GM19438 (cell line): Measurements from ENCODE around the gene MTHFD1L.
A peak's percentile ranks its signal among the peaks of the same experiment; 100 is the strongest.

Source experiments
- ATAC-seq: cut with Tn5 transposase; IDR thresholded peaks from one replicate; pipeline ENCODE4 v1.9.1; 2021; ENCODE audit warnings: low read depth; ENCODE audit not compliant: unreplicated experiment

MTHFD1L gene

DNA sequence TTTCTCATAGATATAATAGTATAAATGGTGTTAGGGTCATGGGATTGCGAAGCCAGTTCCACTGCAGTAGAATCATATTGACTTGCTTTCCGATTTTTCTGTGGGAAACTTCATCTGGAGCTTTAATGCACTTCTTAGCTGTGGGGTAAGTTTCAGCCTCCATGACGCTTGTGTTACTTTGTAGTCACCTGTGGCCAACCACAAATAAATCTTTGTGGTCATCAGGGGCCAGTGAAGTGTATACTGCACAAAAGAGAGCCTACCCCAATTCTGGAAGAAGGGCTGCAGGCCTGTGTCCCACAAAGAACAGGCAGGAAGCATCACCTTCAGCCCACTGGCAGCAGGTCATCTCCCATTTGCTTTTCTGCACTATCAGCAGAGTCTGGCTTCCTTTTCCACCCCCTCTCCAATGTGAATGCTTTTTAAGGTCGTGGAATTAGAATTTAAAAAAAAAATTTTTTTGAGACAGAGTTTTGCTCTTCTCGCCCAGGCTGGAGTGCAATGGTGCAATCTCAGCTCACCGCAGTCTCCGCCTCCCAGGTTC is 32.0 kb downstream of the MTHFD1L start:
- ATAC-seq, result peak; percentile 43

DNA sequence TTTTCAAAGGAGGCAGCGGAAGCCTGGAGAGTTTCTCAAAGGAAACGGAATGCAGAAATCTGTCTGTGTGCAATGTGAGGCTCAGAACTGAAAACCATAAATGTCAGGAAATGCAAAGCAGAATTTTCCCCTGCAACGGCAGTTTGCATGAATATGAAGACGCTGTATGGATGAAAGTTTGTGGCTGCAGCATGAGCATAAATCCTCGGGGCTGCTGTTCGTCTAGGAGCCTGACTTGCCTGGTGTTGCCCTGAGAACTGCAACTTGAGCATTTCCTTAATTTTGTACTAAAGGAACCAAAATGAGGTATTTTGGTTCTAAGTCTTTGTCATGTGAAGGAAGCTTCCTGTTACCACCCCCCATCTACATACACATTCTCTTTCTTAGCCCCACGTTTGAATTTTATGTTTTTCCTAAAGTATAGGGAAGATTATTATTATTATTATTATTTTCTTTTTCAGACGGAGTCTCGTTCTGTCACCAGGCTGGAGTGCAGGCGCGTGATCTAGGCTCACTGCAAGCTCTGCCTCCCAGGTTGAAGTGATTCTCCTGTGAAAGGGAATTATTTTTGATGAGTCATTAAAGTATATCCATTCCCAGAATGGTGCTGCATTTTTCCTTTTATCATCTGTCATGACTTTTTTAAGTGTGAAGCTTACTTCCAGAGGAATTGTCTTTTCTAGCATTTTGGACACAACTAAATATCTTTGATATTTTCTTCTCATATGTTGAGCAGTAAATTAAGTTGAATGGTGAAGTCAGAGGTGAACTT is 33.1 kb downstream of the MTHFD1L start:
- no peak for ATAC-seq

DNA sequence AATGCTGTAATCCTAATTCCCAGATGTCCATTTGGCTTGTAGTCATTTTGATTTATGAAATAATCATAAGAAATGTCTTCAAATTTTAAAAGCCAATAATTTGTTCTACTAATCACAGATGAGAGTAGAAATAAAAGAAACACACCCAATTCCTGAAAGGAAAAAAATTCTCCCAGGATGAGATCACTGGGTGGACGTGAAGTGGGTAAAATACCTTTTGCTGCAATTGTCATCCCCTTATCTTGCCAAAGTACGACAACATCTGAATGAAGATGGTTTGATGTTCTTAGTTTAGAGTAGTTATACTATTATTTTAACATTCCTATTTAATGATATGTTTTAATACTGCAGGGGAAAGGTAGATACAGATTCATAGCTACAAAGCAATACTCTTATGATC is 33.7 kb downstream of the MTHFD1L start:
- no peak for ATAC-seq

DNA sequence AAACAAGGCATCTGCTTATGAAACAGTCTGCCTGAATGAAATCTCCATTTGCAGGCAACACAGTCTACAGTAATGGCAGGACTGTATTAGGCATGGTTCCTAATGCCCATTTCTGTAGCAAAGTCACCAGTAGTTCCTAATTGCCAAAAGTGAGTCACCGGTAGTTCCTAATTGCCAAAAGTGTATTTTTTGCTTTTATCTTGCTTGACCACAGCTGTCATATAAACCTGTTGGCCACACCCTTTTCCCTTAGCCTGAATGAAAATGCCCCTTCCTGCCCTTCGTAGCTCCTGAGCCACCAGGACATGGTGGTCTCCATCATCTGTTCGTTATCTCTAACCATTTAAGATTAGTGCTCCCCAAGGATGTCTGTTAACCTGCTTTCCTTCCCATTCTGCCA is 34.5 kb downstream of the MTHFD1L start:
- ATAC-seq, result no peak

DNA sequence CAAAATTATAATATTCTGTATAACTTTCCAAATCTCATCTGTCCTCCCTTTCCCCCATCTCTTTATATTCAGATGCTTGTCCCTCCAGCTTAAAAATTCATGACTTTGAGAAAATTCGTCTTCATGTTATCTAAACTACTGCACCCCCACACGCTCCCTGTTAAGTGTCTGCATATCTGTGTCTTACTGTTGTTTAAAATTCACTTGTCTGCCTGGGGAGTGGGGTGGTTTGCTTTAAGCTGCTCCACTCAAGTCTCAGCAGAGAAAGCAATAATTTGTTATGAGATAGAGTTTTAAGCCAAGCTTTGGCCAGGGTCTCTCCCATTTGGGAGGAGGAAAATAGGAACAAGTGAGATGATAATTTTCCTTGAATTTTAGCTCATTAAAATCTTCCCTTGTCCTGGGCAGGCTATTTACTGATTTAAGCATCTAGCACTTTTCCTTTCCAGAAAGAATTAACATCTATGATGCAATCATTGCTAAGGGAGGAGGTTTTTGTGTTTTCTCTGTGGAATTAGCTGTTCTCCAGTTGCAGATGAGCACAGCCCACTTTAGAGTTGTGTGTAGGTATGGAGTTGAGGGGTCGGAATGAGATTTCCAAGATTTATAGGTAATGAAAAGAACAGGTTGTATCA is 36.8 kb downstream of the MTHFD1L start:
- no peak for ATAC-seq

DNA sequence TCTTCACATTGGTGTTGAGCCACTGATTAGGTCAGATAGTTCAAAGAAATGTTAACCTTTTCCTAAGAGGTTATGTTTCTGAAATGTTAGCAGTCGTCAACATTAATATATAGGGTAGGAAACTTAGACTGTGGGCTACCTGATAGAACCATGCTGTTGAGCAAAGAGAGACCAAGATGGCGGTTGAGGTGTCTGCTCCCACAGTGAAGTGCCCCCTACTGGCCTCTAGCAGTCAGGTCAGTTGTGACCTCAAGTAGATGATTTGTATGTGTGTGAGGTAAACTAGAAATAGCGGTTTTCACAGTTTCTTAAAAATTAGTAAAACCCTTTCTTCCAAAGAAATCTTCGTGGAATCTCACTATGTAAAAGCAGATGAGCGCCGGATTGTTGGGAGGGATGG is 40.3 kb downstream of the MTHFD1L start:
- ATAC-seq, result no peak

DNA sequence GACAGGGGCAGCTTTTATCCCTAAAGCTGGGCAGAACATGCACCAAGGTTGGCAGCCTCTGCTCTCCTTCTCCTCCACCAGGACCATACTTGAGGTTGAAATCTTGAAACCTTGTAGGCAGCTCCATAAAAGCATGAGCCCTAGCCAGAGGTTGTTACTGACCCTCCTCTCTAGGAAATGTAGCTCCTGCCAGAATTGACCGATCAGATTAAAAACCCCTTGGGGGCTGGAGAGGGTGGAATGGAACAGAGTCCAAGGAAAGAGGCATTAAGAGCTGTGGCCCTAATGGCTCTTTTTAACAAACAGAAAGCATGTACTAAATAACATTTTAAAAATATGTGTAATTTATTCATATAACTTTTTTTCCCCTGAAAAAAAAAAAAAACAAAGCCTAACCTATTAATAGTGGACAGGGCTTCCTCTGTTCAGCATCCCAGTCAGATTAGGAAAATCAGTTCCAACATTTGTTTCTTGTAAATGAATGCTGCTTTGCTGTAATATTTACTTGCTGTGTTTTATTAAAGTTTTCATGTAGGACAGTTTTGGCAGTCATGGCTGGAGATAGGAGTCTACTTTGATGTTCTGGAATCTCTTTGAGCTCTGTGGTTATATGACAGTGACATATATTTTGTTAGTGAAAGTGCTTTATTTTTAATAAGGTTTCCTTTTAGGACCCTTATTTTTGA is 41.3 kb downstream of the MTHFD1L start:
- ATAC-seq, result no peak

DNA sequence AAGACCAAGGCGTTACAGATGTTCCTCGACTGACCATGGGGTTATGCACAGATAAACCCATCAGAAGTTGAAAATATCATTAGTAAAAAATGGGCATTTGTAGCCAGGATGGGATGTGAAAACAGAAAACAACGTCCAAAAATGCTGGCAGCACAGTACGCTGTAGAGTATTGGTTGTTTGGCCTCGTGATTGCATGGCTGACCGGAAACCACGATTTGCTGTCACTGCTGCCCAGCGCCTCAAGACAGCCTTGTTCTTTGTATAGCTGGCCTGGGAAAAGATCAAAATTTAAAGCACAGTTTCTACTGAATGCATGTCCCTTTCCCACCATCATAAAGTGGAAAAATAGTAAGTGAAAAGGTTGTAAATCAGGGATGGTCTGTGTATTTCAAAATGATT is 41.9 kb downstream of the MTHFD1L start:
- no peak for ATAC-seq

DNA sequence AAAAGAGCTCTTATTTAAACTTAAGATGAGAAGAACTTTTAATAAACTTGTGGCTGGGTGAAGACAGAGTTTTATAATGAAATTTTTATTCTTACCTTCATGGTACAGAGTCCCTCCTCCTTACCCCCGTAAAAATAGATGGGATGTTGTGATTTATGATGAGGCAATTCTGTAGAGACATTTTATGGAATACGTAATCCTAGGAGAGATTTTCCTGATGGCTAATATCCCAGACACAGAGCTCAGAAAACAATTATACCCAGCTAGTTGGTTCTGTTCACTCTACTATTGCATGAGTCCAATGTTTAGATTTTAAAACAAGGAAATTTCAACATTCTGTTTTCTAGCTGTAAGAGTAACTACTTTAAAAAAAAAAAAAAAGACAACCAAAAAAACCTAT is 43.4 kb downstream of the MTHFD1L start:
- no peak for ATAC-seq

DNA sequence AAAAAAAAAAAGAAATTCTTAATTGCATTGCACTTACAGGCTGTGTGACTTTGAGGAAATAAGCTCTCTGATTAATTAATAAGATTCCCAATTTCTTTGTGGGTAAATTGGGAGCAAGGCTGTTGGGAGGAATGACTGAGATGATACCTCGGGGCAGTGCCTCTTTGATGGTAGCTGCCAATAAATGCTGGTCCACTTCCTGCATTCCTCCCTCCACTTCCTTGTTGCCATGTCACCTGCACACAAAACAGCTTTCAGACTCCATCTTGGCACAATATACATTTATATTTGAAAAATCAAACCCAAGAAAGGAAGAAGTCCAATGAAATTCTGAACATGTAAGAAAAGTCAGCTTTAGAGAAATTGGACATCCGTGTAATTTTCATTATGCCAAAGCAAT is 45.1 kb downstream of the MTHFD1L start:
- no peak for ATAC-seq

DNA sequence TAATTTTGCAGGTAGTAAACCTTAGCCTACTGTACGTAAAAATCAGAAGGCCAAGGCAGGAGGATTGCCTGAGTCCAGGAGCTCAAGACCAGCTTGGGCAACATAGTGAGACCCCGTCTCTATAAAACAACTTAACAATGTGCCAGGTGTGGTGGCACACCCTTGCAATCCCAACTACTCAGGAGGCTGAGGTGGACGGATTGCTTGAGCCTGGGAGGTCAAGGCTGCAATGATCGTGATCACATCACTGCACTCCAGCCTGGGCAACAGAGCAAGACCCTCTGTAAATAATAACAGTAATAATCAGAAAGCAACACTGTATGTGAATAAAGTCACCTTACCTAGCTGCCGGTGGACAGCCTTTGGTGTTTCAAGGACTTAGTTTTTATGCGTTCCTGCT is 48.9 kb downstream of the MTHFD1L start:
- ATAC-seq, result no peak

DNA sequence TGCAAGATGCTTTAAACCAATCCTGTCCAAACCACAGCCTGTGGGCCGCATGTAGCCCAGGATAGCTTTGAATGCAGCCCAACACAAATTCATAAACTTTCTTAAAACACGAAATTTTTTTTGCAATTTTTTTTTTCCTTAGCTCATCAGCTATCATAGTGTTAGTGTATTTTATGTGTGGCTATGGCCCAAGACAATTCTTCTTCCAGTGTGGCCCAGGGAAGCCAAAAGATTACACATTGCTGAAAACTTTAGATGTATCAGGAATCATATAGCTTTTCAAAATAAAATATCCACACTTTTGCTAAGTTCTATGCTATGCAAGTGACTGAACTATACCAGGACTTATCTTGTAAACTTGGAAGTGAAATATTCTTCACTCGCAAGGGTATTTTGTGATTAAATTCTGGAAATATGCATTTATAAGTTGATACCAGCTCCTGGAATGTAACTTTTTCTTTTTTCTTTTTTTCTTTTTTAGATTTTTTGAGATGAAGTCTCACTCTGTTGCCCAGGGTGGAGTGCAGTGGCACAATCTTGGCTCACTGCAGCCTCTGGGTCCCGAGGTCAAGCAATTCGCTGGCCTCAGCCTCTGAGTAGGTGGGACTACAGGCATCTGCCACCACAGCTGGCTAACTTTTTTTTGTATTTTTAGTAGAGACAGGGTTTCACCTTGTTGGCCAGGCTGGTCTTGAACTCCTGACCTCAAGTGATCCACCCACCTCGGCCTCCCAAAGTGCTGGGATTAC is 49.8 kb downstream of the MTHFD1L start:
- ATAC-seq, result no peak

DNA sequence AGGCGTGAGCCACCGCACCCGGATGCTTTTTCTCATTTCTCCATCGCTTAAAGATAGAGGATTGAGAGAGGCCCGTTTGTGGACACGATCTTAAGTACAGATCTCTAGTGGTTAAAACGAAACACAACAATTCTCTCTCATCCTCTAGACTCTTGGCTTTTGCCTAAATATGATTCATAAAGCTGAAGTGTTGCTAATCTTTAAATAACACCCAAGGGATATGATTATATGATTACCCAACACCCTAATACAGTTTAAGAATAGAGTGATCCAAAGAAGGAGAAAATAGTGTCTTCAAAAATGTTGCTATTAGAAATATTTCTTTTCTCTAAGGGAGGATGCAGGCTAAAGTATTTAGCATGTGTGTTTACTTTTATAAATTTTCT is 50.4 kb downstream of the MTHFD1L start:
- ATAC-seq, result no peak

DNA sequence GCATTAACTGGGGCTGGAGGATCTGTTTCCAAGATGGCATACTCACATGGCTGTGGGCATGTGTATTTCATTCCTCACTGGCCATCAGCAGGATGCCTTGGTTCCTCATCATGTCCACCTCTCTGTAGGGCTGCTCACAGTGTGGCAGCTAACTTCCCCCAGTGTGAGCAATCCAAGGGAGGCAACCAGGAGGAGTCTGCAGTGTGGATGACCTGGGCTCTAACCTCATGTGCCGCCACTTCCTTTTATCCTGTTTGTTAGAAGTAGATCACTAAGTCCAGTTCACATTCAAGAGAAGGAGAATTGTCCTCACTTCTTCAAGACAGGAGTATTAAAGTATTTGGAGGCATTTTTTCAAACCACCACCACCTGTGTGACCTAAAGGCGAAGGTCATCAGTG is 54.4 kb downstream of the MTHFD1L start:
- ATAC-seq, result no peak

DNA sequence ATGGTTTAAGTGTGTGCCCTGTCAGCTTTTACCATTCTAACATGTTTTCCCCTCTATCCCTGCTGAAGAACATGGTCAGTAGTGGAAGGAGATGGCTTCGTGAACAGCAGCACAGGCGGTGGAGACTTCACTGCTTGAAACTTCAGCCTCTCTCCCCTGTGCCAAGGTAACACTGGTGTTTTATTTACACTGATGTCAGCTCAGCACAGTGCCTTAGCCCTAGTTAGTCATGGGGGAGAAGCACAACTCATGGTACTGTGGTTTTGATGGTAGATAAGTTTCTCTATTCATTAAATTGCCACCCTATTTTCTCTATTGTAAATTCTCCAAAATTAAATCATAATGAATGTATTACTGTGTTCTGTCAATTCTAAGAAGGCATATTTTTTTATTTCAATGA is 56.6 kb downstream of the MTHFD1L start:
- no peak for ATAC-seq

DNA sequence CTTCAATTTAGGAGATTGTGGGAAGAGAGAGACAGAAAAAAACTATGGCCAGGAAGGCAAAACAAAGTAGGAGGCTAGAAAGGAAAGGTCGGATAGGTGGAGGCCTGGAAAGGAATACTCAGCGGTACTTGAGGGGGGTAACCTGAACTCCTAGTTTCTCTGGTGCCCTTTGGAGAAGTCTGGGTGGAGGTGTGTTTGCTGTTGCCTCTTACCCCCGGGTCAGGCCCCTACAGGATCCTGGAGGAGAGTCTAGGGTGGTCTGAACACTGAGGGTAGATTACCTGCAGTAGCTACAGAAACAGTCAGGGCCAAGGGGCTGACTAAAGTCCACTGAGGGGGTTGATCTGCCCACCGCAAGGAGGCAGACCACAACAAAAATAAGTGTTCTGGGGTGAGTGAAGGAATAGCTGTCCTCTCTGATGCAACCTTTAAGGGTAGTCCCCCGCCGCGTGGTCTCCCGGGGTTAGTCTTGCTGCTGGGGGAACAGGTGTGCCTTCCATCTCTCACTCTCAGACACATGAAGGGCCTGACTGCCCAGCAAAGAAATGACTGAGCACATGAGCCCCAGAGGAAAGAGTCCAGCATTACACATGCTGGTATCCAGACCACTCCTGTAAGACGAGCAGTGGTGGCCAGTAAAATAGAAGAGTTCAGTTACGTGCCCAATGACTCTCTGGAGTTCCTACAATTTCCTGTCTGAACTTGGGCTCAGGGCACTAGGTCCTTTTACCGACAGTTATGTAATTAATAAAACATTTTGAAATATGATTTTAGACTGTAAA is 59.5 kb downstream of the MTHFD1L start:
- no peak for ATAC-seq

DNA sequence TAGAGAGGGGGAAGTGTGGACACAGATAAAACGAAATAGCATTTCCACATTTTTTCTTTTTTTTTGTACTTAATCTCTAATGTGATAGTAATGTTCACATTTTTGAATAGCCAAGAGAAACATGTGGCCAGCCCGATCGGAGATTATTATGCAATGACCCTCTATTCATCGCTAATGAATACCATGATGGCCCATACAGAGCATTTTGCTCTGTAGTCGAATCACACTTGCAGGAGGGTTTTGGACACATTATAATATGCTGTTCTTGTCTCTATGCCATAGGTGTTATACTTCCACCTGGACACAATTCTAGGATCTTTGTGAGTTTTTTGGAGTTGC is 60.1 kb downstream of the MTHFD1L start:
- no peak for ATAC-seq

DNA sequence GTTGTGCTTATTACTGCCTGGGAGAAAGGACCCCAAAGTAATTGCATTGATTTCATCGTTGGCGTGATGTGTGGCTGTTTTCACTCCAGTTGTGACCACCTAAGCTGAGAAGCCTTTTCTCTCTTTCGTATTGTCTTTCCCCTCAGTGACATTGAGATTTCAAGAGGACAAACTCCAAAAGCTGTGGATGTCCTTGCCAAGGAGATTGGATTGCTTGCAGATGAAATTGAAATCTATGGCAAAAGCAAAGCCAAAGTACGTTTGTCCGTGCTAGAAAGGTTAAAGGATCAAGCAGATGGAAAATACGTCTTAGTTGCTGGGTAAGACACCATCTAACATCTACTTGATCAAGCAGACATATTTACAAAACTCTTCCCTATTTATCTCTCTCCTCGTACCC is 60.5 kb downstream of the MTHFD1L start:
- ATAC-seq, result no peak

DNA sequence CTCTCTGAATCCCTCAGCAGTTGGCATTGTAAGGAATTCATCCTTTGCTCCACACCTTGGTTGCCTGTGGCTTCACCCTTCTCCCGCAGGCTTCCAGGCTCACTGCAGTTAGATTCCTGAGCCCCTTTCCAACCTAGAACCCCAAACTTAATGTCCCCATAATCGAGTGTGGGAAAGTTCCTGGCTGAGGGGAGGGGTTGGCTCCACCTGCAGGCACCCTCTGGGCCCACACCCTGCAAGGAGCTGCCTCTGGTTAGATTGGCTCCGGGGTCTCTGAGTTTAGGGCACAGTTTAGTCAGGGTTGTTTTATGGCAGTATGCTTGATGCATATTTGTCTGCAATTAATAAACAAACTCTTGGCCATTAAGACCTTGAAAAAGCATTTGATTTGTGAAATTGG is 63.4 kb downstream of the MTHFD1L start:
- no peak for ATAC-seq

DNA sequence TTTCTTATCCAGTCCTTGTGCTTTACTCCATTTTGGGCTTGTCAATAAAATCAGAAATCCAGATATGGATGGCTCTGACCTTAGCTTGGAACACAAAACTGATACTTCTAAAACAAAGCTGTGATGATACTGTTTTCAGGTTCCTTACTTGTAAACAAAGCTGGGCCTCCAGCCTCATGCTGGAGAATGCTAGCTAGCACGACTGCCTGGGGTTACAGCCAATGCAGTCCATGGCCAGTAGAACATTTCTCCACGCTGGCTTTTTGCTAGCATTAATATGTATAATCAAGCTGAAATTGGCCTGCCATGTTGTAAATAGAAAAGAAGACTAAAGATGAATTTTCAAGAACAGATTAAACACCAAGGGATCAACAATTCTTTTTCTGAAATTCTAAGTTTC is 63.9 kb downstream of the MTHFD1L start:
- ATAC-seq, result no peak
